Activated CD4-positive, CD25-positive, alpha-beta regulatory T cell treated with anti-CD3 and anti-CD28 coated beads, Interleukin-2, amount 50 U/mL, for 24 hours (primary cell): ENCODE data around the gene MNX1.

ENCODE experiments used
- ATAC-seq, 2 donors: fragments of 150-1000 bp; cut with Tn5 transposase; one replicate each; pipeline ENCODE4 v1.10.0; 2021; ENCODE audit warnings: mild to moderate bottlenecking in 1 of 2, moderate library complexity in 1 of 2

MNX1 gene

DNA sequence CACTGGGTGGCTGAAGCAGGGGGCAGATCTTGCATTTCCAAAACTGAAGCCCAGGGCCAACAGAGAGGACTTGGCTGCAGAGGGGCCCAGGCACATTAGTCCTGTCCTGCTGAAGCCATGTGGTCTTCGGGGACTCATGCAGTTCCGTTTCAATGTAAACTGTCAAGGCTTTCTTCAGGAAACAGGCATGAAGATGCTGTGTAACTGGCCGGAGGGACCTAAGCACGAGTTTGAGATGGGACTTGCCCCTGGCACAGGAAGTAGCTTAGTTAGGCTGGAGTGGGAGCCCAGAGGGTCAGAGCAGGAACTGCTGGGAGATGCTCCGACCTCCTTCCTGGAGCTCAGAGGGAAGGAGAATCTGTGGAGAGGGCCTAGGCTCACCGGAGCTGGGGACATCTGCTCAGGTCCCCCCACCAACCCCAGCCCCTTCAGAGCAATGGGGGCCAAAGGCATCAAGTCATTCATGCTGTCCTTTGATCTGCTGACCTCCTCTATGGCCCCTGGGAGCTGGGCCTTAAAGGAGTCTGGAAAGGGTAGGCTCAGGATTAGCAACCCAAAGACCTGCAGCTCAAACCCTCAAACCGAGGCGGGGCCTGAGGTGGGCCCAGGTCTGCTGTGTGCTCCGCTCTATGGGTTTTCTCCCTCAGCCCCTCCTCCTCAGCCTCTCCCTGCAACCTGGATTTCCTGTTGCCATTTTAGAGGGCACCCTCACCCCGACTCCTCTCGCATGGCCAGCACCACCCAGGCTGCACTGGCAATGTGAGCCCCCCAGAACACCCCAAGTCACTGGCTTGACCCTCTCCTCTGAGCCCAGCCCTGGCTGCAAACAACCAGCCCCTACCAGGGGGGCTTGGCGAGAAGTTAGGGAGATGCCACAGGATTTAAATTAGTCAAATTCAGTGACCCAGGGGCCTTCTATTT is 4.4 kb upstream of the MNX1 start:
- no peak for ATAC-seq

DNA sequence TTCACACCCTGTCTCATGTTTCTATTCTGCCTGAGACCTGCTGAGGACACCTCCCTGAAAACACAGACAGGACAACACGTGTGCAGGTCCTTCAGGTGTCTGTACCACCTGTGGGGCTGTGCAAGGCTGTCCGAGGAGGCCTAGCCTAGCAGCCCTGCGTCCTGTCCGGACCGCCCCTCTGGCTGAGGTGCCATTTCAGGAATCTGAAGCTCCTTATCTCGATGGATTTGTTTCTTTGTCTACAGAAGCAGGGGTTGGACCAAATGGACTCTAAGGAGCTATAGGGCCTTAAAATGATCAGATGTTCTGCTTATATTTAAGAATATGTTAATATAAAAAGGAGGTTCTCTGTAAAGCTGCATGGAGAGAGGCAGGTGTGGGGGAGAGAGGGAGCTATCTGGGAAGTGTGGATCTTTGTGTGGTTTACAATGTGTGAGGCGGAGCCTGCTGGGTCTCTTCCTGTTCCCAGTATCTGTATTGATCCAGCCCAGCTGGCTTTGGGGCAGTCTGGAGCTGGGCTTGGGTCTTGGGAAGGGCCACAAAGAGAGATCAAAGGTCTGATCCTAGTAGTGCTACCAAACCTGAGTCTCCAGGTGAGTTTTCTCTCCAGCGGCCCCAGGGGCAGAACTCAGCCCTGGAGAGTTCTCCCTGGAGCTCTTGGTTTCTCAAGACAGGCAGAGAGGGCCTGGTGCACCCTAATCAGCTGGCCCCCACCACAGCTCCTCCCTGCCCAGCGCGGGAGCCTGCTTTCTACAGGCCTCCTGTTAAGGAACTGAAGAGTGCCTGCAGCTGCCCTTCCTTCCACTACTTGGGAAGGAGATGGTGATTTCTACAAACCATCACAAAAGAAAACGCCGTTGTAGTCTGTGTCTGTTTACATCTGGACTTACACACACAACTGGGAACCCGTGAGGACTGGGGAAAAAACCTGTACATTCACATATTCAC is 3.4 kb upstream of the MNX1 start:
- no peak for ATAC-seq

DNA sequence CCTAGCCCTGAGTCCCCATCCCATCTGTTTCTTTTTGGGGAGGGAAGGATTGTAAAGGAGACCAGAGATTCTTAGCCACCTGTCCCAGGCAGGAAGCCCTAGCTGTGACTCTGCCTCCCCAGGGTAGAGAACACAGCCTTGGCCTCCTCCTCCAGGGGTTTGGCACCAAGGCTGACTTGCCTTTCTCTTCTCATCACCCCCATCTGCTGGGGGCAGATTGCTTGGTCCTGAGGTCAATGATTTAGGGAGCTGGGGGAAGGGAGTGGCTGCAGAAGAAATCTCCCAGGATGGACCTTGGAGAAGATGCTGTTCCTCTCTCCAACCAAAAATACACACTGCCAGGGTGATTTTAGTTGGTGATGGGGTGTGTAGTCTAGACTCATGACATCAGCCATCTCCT is 2.6 kb upstream of the MNX1 start:
- no peak for ATAC-seq

DNA sequence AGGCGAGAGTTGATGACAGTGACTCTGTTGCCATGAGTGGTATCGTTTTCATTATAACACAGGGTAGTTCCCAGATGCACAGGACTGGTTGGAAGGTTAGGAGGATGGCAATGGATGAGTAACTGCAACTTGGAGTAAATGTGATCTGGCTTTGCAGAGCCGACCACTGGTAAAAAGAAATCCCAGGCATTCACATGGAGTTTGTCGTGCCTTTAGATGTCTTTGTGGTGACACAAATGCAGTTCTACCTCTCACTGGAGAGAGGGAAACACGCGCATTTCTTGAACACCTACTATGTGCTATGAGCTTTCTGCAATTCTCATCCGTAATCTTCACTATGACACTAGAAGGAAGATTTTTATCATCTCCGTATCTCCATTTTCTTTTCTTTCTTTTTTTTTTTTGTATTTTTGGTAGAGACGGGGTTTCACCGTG is 1.7 kb upstream of the MNX1 start:
- ATAC-seq, result no peak

DNA sequence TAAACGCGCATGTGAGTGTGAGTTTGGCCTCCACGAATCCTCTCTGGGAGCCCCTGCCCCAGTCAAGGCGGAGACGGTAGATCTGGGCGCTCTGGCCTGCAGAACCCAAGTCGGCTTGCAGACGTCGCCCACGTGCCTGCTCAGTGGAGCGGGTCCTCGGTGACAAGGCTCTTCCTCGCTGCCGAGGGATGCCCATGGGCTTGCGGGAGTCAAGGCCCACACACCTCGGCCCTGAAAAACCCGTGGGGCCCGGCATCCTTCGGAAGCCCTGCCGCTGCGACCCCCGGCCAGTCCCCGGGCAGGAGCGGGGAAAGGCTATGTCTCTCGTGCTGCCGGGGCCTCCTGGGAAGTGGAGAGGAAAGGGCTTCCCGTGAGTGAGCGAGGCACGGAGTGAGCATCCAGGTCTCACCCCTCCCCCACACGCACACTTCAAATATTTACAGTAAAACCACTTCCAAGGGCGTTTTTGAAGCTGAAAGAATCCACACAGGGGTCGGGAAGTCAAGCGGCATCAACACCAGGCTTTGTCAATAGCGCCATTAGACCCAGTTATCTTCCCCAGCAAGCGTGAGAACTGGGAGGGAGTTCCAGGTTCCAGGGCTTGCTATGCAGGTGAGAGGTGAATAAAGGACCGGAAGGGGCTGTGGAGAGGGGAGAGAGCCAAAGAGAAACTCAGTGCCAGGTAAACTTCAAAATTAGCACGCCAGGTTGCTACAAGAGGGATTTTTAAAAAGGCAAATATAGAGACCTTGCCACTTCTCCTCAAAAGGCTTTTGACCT is 1.1 kb upstream of the MNX1 start:
- ATAC-seq, result no peak

DNA sequence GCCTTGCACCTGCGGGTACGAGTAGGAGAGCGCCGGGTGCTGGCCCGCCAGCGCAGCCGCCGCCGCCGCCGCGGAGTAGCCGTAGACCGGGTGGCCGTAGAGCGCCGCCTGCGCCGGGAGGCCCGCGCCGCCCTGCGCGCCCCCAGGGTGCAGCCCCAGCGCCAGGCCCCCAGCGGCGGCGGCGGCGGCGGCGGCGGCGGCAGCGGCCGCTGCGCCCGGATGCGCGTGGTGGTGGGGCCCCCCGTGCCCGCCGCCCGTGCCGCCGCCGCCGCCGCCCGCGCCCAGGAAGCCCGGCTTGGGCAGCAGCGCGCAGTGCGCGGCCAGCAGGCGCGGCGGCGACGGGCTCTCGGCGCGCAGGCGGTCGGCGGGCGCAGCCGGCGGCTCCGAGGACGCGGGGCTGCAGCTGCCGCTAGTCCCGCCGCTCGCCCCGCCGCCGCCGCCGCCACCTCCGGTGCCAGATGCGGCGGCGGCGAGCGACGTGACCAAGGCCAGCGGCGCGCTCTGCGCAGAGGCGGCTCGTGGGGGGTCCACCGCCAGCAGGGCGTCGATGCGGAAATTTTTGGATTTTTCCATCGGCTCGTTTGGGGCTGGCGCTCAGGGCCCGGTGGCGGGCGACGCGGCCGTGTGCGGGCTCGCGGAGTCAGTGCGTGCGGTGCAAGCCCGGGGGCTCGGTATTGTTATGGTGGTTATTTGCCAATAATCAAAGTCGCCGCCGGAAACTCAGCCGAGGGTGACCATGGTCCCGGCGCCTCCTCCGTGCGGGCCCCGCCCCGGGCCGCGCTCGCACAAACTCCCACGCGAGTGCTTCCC is 480 bp downstream of the MNX1 start:
- ATAC-seq, result no peak

DNA sequence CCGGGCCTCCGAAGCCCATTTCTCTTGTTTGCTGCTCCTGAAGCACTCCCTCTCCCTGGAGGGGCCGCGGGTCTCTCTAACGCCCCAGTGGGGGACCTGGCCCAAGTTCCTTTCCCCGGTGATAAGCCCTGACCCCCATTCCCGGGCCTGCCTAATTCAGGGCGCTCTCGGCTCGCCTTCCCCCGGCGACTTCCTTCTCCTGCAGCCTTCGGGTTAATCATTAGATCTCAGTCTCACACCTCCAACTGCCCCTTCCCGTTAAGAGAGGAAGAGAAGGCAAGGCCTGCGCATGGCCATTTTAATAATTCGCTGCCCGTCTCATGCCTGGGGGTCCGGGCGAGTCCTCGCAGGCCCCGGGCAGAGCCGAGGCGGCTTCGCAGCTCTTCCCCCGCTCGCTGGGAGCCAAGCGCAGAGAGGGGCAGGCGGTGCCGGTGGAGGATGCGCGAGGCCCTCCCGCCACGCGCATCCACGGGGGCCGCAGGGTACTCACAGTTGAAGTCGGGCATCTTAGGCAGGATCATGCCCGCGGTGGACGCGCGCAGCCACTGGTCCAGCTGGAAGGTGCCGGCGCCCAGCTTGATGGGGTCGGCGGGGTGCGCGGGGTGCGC is 1.2 kb downstream of the MNX1 start:
- no peak for ATAC-seq

DNA sequence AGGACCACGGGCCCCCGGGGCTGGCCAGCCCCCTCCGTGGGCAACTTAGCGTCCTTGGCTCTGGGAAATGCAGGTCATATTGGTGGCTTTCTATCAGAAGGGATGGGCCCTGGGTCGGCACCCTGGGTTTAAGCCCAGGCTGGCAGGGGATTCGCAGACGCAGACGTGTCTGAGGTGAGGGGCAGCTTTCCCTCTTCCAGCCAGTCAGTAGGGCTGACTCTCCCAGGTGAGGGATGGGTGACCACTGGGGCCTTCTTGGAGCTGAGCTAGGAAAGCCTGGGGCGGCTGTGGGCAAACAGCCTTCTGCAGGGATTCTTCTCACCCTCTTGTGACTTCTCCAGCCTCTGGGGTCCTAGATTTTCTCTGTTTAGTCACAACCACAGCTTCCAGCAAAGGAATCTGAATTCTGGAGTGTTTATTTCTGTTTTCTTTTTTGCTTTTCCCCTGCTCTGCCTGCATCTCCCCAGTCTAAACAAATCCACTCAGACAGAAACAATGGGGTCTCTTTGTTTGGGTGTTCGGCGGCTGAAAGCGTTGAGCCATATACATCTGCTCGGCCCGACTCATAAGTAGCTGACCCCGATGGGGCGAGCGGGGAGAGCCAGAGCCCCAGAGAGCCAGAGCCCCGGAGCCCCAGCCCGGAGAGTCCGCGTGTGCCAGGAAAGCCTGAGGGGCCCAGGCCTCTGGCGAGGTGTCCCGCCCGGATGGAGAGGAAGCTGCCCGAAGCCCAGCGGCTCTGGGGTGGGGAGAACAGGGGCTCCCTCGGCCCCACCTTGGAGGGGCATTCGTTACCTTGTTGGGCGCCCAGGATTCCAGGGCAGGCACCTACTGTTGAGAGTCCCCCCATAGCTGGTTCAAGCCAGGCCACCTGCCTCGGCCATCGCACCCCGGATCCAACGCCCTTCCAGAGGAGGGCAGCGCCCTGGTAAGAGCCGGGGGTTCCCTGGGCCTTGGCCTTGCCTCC is 2.0 kb downstream of the MNX1 start:
- no peak for ATAC-seq

DNA sequence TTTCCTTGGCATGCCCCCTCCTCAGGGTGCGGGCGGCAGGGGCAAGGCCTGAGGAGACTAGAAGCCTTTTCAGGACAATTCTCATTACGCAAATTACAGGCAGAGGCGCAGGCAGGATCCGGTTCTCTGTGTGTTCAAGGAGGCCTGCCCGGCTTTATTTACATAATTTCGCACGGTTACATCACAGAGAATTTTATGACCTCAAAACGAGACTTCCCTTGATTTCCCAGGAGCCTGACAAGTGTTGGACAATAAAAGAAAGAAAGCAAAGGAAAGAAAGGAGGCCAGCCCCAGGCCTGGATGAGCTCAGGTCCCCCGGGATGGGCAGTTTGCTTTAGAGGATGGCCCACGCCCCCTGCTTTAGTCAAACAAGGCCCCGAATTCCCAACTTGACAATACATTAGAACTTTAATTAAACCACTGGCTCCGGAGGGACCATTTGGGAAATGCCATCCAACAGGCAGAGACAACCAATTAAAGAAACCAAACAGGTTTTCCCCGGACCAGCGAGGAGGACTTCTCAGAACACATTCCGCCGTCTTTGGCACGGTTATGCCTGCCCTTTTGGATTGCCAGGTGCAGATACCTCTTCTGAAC is 2.9 kb downstream of the MNX1 start:
- ATAC-seq, result no peak

DNA sequence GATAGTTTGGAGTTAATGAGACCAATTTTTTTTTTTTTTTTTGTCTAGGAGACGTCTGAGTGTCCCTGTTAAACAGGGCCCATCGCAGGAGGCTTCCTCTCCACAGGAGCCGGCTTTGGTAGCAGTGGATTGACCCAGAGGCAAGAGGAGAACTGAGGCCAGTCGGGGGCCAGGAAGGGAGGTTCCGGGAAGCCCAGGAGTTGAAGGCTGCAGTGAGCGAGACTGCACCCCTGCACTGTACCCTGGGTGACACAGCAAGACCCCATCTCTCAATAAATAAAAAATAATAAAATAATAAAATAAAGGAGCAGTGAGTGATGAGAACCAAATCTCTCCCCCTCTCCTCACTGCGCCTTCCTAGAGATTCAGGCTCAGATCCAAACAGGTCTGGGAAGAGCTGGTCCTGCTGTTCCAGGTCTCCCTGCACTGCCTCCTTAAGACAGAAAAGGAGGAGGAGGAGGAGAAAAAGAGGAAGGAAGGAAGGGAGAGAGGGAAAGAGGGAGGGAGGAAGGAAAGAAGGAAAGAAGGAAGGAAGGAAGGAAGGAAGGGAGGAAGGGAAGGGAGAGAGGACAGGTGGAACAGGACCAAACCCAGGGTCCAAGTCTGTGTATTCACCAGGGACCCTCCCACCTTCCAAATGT is 3.5 kb downstream of the MNX1 start:
- no peak for ATAC-seq

DNA sequence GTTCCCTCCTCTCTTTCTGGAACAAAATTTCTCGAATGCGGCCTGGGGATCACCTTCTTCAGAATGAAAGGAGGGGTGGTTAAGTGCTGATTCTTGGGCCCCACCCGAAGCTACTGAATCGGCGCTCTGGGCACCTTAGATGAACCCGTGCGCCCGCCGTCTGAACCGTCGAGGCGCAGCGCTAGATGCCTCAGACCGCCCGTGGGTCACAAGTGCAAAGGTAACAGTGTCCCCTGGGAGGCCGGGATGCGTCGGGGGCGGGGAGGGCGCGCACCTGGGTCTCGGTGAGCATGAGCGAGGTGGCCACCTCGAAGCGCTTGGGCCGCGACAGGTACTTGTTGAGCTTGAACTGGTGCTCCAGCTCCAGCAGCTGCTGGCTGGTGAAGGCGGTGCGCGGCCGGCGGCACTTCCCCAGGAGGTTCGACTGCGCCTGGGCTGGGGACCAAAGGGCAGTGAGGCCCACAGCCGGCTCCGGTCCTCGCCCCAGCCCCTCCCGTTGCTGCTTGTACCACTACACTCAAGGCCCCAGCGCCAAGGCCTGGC is 4.2 kb downstream of the MNX1 start:
- ATAC-seq, result no peak

DNA sequence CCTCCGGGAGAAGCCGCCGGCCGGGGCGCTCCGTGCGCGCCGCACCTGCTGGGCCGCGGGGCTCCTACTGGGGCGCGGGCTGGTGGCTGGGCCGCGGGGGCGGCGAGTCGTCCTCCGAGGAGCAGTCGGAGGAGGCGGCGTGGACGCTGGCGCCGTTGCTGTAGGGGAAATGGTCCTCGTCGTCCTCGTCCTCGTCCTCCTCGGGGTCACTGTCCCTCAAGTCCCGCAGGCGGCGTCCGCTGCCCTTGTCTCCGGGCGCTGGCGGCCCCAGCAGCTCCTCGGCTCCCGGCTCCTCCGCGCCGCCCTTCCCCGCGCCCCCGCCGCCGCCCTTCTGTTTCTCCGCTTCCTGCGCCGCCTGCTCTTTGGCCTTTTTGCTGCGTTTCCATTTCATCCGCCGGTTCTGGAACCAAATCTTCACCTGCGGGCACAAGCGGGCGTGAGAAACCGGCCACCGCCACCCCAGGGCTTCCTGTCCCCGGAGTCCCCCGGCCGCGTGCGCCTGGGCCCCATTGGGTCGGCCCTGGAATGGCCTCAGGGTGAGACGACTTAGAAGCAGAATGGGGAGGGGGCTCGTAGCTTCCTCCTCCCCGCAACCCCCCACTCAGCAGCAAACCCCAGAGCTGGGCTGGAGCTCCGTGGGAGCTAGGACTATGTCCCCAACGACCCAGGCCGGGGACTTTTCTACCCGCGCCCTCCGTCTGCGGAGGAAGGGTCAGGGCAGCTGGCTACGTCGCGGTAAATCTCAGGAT is 4.8 kb downstream of the MNX1 start:
- ATAC-seq, result no peak

DNA sequence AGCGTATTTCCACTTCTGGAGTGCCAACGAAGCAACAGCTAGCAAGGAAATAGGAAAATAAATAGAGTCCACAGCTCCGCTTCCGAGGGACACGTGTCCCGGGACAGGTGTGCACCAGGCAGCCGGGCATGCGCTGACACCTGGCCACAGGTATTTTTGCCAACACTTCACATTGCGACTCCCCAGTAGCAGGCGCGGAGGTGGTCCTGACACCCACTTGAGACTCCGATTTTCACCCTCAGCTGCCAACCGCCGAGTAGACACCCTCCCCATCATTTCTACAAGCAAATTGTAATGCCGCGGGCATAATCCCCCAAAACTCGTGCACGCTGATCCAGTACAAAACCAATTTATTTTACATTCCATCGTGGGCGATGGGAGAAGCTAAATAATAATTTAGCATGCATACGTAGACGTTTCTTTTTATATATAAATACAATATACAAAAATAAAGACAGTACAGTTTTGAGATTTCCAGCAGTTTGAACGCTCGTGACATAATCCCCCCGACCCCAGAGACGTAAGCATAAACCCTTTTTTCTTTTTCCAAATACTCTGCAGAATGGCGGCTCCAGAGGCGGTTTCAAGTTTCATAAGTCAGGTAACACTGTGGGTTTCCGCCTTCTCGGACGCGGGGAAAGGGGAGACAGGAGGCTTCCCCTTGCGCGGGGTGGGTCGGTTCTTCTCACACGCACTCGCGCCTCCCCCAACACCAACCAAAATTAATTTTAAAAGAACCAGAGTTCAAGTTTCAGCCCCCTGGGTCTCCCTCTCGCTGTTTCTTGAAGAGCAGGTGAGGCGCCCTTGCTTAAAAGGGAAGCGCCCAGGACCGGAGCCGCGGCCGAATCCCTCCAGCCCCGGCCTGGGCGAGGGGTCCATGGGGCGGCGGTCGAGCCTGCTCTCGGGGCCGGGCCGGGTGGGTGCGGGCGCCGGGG is 5.7 kb downstream of the MNX1 start:
- no peak for ATAC-seq

DNA sequence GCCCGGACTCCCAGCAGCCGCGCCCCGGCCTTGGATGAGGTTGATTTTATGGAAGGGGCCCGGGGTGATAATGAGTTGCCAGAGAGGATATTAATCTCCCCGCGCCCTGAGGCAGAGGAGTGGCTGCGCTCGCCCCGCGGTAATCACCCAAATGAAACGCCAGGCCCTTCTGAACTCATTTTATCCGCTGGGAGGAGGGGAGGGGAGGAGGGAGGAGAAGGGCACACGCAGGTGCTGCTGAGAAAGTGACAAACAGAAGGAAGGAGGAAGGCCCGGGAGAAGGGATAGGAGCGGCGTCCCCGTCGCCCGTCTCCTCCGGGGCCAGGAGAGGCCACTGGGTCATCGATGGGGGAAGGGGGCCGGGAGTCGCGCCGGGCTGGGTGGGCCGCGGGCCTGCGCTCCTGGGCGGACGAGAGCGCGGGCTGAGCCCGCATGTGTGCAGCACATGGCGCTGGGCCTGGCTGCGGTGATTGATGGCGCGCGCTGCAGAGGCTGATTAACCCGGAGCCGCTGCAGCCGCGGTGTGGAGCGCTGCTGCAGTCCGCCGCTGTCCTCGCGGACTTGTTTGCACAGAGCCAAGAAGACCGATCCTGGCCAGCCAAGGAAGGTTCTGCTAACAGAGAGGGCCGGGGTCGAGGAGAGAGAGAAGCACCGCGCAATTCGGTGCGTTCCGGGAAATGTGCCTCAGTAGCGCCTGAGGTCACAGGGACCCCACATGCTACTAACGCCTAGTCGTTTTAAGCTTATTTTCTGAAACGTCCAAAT is 6.5 kb downstream of the MNX1 start:
- ATAC-seq, result no peak

DNA sequence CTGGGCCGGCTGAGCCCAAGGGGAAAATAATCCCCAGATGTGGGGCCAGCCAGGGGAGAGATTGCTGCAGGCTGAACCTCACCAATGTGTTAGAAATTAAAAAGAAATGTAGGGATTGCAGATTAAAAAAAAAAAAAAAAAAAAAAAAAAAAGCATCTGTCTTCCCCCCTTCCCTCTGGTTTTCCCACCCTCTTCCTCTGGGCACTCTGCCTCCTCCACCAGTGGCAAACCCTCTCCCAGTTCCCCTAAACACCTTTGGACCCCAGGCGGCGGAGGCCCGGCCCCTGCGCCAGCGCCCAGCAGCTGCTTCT is 7.1 kb downstream of the MNX1 start:
- ATAC-seq, result no peak

DNA sequence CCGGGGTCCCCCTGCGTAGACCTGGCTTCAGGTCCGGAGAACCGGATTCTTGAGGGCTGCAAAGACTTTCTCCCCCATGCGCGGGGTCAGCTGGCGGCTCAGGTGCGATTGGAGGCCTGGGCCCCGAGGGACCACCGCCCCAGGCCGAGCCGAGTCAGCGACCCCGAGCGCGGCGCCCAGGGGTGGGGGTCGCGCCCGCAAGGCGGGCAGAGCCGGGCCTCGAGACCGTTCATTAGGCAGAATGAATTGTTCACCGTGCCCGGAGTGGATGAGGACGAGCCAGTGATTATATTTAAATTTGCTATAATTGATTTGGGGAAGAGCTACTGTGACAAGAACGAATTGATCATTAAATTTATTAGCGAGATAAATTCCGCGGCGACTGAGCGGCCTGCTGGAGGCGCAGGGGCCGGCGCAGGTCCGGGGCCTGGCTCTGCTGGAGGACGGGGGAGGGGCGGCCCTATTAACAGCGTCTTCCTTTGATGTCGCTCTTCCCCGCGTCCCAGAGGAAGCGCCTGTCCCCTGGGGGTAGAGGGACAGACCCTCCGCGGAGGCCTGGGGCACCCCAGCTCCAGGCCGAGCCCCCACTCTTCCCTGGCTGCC is 7.5 kb downstream of the MNX1 start:
- no peak for ATAC-seq
